H9 (cell line): ENCODE measurements around the gene CALHM1. TPM values are rescaled to one million over a fixed set of nuclear protein-coding genes. Genes with fewer than 3 reads are reported as not detected.
"Not testable (repeated sequence)": the region's sequence is repeated elsewhere in the genome, so short reads cannot be mapped to it uniquely, and the experiment has no call there.

ENCODE experiments used
- DNase-seq: peaks from one replicate; pipeline ENCODE4 v3.0.0-alpha.2; 2017
- H2AFZ ChIP-seq: one replicate; pipeline ENCODE4 v1.6.1; 2013; ENCODE audit warnings: mild to moderate bottlenecking, low read length, control low read depth, moderate library complexity
- H2AK5ac ChIP-seq: 2 replicates; pipeline ENCODE4 v1.6.1; 2013; ENCODE audit warnings: low read length, control low read depth, mixed read lengths; ENCODE audit not compliant: insufficient read length
- H2BK120ac ChIP-seq: one replicate; pipeline ENCODE4 v1.6.1; 2013; ENCODE audit warnings: low read depth, mild to moderate bottlenecking, low read length, control low read depth, inconsistent platforms; ENCODE audit not compliant: poor library complexity, severe bottlenecking
- H2BK12ac ChIP-seq: 2 replicates; pipeline ENCODE4 v1.6.1; 2013; ENCODE audit warnings: low read length, control low read depth, mixed read lengths, low read depth; ENCODE audit not compliant: insufficient read length
- H2BK15ac ChIP-seq: 2 replicates; pipeline ENCODE4 v1.6.1; 2013; ENCODE audit warnings: low read depth, low read length, control low read depth
- H2BK20ac ChIP-seq: one replicate; pipeline ENCODE4 v1.6.1; 2013; ENCODE audit warnings: low read depth, mild to moderate bottlenecking, low read length, control low read depth, inconsistent platforms; ENCODE audit not compliant: poor library complexity, severe bottlenecking
- H2BK5ac ChIP-seq: 2 replicates; pipeline ENCODE4 v1.6.1; 2013; ENCODE audit warnings: low read length, control low read depth, mixed read lengths; ENCODE audit not compliant: insufficient read length
- H3K14ac ChIP-seq: 2 replicates; pipeline ENCODE4 v1.6.1; 2013; ENCODE audit warnings: low read length, control low read depth; ENCODE audit not compliant: insufficient read depth
- H3K18ac ChIP-seq: 2 replicates; pipeline ENCODE4 v1.6.1; 2013; ENCODE audit warnings: low read depth, mild to moderate bottlenecking, mixed read lengths, low read length, control low read depth; ENCODE audit not compliant: insufficient read length
- H3K23ac ChIP-seq: 2 replicates; pipeline ENCODE4 v1.6.1; 2013; ENCODE audit warnings: low read length, control low read depth, mixed read lengths, low read depth; ENCODE audit not compliant: insufficient read length
- H3K23me2 ChIP-seq: 2 replicates; pipeline ENCODE4 v1.6.1; 2013; ENCODE audit warnings: low read depth, mild to moderate bottlenecking, mixed read lengths, low read length, control low read depth; ENCODE audit not compliant: insufficient read length, poor library complexity, severe bottlenecking
- H3K27ac ChIP-seq: 2 replicates; pipeline ENCODE4 v1.5.1; 2013; ENCODE audit warnings: low read length, control low read depth, mixed read lengths, low read depth; ENCODE audit not compliant: insufficient read length
- H3K27me3 ChIP-seq: 2 replicates; pipeline ENCODE4 v1.6.1; 2013; ENCODE audit warnings: low read length, control low read depth, inconsistent platforms; ENCODE audit not compliant: insufficient read depth
- H3K4ac ChIP-seq: 2 replicates; pipeline ENCODE4 v1.6.1; 2013; ENCODE audit warnings: low read depth, mild to moderate bottlenecking, control low read depth, inconsistent platforms, low read length, moderate library complexity
- H3K4me1 ChIP-seq: 2 replicates; pipeline ENCODE4 v1.6.1; 2013; ENCODE audit warnings: low read length, control low read depth, inconsistent platforms; ENCODE audit not compliant: insufficient read depth
- H3K4me2 ChIP-seq: 2 replicates; pipeline ENCODE4 v1.6.1; 2013; ENCODE audit warnings: low read length, control low read depth, mixed read lengths; ENCODE audit not compliant: insufficient read length, insufficient read depth
- H3K56ac ChIP-seq: 2 replicates; pipeline ENCODE4 v1.6.1; 2013; ENCODE audit warnings: low read depth, mild to moderate bottlenecking, mixed read lengths, low read length, control low read depth; ENCODE audit not compliant: insufficient read length
- H3K79me1 ChIP-seq: 2 replicates; pipeline ENCODE4 v1.6.1; 2013; ENCODE audit warnings: low read depth, mild to moderate bottlenecking, moderate library complexity, low read length, control low read depth, inconsistent platforms; ENCODE audit not compliant: insufficient read depth, poor library complexity, severe bottlenecking
- H3K79me2 ChIP-seq: 2 replicates; pipeline ENCODE4 v1.6.1; 2013; ENCODE audit warnings: low read length, control low read depth, inconsistent platforms; ENCODE audit not compliant: insufficient read depth
- H3K9ac ChIP-seq: 2 replicates; pipeline ENCODE4 v1.6.1; 2013; ENCODE audit warnings: low read length, control low read depth, mixed read lengths; ENCODE audit not compliant: insufficient read length; ENCODE audit errors: extremely low read depth
- H3K9me3 ChIP-seq: one replicate; pipeline ENCODE4 v1.6.1; 2013; ENCODE audit warnings: low read depth, low read length, inconsistent platforms; ENCODE audit not compliant: control insufficient read depth
- H3T11ph ChIP-seq: one replicate; pipeline ENCODE4 v1.6.1; 2013; ENCODE audit warnings: mild to moderate bottlenecking, low read length, control low read depth, inconsistent platforms
- H4K20me1 ChIP-seq: one replicate; pipeline ENCODE4 v1.6.1; 2013; ENCODE audit not compliant: control insufficient read depth, insufficient read length, insufficient read depth
- H4K5ac ChIP-seq: 2 replicates; pipeline ENCODE4 v1.6.1; 2013; ENCODE audit warnings: low read depth, mild to moderate bottlenecking, mixed read lengths, low read length, control low read depth; ENCODE audit not compliant: insufficient read length
- H4K8ac ChIP-seq: replicated peaks from 2 replicates; pipeline ENCODE4 v1.6.1; 2013; ENCODE audit warnings: low read length, control low read depth, mixed read lengths, low read depth; ENCODE audit not compliant: insufficient read length
- H4K91ac ChIP-seq: 2 replicates; pipeline ENCODE4 v1.6.1; 2013; ENCODE audit warnings: low read depth, mild to moderate bottlenecking, moderate library complexity, mixed read lengths, low read length, control low read depth; ENCODE audit not compliant: insufficient read length
- H3K27ac Mint-ChIP-seq, 3 experiments: 2 replicates in 2 of 3; 3 replicates in 1 of 3; pipeline ENCODE4 v1.8.0; 2020 to 2021; ENCODE audit warnings: mixed read lengths in 3 of 3, mild to moderate bottlenecking in 1 of 3, moderate library complexity in 1 of 3
- H3K27me3 Mint-ChIP-seq: 2 replicates; pipeline ENCODE4 v1.8.0; 2021; ENCODE audit warnings: low read depth, mild to moderate bottlenecking, moderate library complexity, mixed read lengths
- H3K36me3 Mint-ChIP-seq, 3 experiments: 2 replicates in 2 of 3; 3 replicates in 1 of 3; pipeline ENCODE4 v1.8.0; 2020 to 2021; ENCODE audit warnings: low read depth in 3 of 3, mixed read lengths in 3 of 3; ENCODE audit not compliant: insufficient read depth in 1 of 3
- H3K4me1 Mint-ChIP-seq, 2 experiments: 2 replicates each; pipeline ENCODE4 v1.8.0; 2020; ENCODE audit warnings: mixed read lengths in 2 of 2
- H3K4me3 Mint-ChIP-seq, 2 experiments: 2 replicates in 1 of 2; 3 replicates in 1 of 2; pipeline ENCODE4 v1.8.0; 2020 to 2021; ENCODE audit warnings: mild to moderate bottlenecking in 2 of 2, mixed read lengths in 2 of 2, moderate library complexity in 1 of 2
- H3K9me3 Mint-ChIP-seq, 2 experiments: 2 replicates in 1 of 2; 3 replicates in 1 of 2; pipeline ENCODE4 v1.8.0; 2020; ENCODE audit warnings: mild to moderate bottlenecking in 2 of 2, mixed read lengths in 2 of 2, moderate library complexity in 1 of 2
- CTCF ChIP-seq: fragments of 200-600 bp; sonication (generic); conservative IDR thresholded peaks from 3 replicates; pipeline ENCODE4 v1.8.0; 2021; ENCODE audit warnings: antibody characterized with exemption, mild to moderate bottlenecking
- WGBS: extraction: QIAGEN DNeasy Blood & Tissue Kit; methylation state at CpG from one replicate; pipeline ENCODE4 v1.1.7; 2013; ENCODE audit warnings: missing lambda C conversion rate, low lambda C conversion rate, mixed read lengths; ENCODE audit not compliant: insufficient read length; ENCODE audit errors: extremely low coverage; 5-methylcytosine and 5-hydroxymethylcytosine counted together
- total RNA-seq: library from RNA; stranded (reverse); gene quantifications from 2 replicates; pipeline ENCODE4 v1.2.1, GENCODE V29; 2021

CALHM1 gene
- total RNA-seq, 1 experiment from 2014 or later, result 0.13 TPM

DNA sequence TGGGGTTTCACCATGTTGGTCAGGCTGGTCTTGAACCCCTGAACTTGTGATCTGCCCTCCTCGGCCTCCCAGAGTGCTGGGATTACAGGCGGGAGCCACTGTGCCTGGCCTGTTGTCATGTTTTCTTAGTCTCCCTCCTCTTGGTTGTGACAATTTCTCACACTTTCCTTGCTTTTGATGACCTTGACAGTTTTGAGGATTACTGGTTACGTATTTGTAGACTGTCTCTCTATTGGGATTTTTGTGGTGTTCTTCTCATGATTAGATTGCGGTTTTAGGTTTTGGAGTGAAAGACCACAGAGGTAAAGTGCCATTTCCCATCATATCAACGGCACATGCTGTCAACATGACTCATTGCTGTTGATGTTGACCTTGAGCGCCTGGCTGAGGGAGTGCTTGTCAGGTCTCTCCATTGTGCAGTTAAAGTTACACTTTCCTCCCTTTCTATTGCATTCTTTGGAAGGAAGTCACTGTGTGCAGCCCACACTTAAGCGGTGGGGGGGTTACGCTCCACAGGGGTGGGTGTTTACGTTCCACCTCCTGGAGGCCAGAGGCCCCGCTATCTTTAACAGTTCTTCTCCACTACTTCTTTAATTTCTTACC lies 45.6 kb upstream of the CALHM1 start:
- Histone ChIP-seq H3K9ac (no peak overlapping the region), H3K14ac (no peak overlapping the region), H3T11ph (no peak overlapping the region), H4K8ac (no peak overlapping the region), H3K56ac (no peak overlapping the region), H2BK120ac (no peak overlapping the region), H2BK12ac (no peak overlapping the region), H3K4ac (no peak overlapping the region), H2BK20ac (no peak overlapping the region), H3K79me2 (no peaks in the 10 kb centered on the region), H2BK15ac (no peak overlapping the region), H3K79me1 (no peaks in the 10 kb centered on the region), H3K9me3 (no peaks in the 10 kb centered on the region), H2AK5ac (no peak overlapping the region), H3K27ac (no peak overlapping the region), H3K27me3 (no peaks in the 10 kb centered on the region), H2AFZ (no peak overlapping the region), H3K4me1 (no peaks in the 10 kb centered on the region), H4K20me1 (no peaks in the 10 kb centered on the region), H3K18ac (no peak overlapping the region), H3K23ac (no peak overlapping the region), H4K5ac (no peak overlapping the region), H2BK5ac (no peak overlapping the region), H3K23me2 (no peaks in the 10 kb centered on the region), H4K91ac (no peak overlapping the region), H3K4me2 (no peak overlapping the region)
- no CpG with 5 or more reads among the region's 10 CpGs for WGBS
- Mint-ChIP-seq H3K9me3 (no peaks in the 10 kb centered on the region), H3K36me3 (no peaks in the 10 kb centered on the region), H3K27ac (no peak overlapping the region), H3K4me3 (no peak overlapping the region), H3K4me1 (peaks cover 14 to 28% of the 10 kb centered on the region in 2 experiments), H3K27me3 (peaks cover 3% of the 10 kb centered on the region)
- DNase-seq, result no peak
- no peak for TF ChIP-seq CTCF

GRCh38 chr10:103503777-103504176 lies 45.1 kb upstream of the CALHM1 start:
- H4K20me1 ChIP-seq, result not testable (repeated sequence)

More at GRCh38 chr10:103503777-103504176, 45.1 kb upstream of the CALHM1 start:
- not testable (repeated sequence) for H2BK12ac ChIP-seq, H3K27me3 Mint-ChIP-seq, H3K14ac ChIP-seq, H3K4me3 Mint-ChIP-seq, H4K91ac ChIP-seq, H3K79me1 ChIP-seq, H3T11ph ChIP-seq, H3K4me2 ChIP-seq, H3K23ac ChIP-seq, H3K79me2 ChIP-seq, H3K27ac ChIP-seq, H2AK5ac ChIP-seq, DNase-seq, H3K9me3 Mint-ChIP-seq, H3K4ac ChIP-seq, H2BK15ac ChIP-seq, H2AFZ ChIP-seq, H3K27ac Mint-ChIP-seq, H2BK120ac ChIP-seq, H3K18ac ChIP-seq, H2BK5ac ChIP-seq, H3K4me1 ChIP-seq, H4K5ac ChIP-seq, H3K27me3 ChIP-seq, H3K23me2 ChIP-seq, H2BK20ac ChIP-seq, H3K9me3 ChIP-seq, H3K56ac ChIP-seq, H3K9ac ChIP-seq, H4K8ac ChIP-seq, H3K36me3 Mint-ChIP-seq
- no CpG with 5 or more reads among the region's 6 CpGs for WGBS
- peaks cover 14 to 28% of the 10 kb centered on the region in 2 experiments for H3K4me1 Mint-ChIP-seq
